Measurements from ENCODE around the gene STRADA. TPM values are rescaled to one million over a fixed set of nuclear protein-coding genes. Genes with fewer than 3 reads are reported as not detected.
"Not testable (repeated sequence)": the region's sequence is repeated elsewhere in the genome, so short reads cannot be mapped to it uniquely, and the experiment has no call there.

The STRADA gene
- total RNA-seq, 1 donor from 2014 or later, result 13.3 TPM

DNA sequence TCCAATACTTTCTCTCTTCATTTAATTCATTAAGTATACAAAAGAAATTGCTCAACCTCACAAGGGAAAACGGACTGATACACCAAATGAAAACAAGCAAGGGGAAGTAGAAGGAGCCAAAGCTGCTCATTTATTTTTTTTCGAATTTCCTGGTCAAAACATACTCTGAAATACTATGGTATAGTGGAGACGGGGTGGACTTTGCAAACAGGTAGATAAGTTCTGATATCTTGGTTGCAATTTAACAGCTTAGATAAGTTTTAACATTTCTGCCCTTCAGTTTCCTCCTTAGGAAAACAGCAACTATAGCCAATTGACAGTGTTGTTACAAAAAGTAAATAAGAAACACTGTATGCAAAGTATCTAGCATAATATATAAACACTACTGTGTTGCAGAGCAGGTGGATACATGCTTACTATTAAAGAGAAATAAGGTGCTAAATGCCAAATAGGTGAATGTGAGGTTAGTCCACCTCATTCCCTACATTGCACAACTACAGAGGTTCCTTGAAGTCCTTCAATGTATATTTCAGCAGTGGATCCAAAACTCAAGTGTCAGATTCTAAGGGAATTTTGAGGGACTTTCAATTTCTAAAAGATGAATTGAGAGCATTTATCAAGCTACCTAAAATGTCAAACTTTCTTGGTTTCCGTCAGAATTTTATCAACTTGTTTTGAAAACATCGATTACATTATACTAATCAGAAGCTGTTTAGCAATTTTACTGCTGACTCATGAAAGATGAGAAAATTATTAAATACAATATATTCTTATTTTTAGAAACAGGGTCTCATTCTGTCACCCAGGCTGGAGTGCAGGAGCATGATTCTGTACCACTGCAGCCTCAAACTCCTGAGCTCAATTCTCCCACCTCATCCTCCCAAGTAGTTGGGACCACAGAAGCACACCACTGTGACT lies 20.8 kb upstream of the STRADA start:
- ATAC-seq (no peak), DNase-seq (ENCODE audit: missing footprints) (no peak)
- intact Hi-C loops (cut with DNase I), result no loop called here

DNA sequence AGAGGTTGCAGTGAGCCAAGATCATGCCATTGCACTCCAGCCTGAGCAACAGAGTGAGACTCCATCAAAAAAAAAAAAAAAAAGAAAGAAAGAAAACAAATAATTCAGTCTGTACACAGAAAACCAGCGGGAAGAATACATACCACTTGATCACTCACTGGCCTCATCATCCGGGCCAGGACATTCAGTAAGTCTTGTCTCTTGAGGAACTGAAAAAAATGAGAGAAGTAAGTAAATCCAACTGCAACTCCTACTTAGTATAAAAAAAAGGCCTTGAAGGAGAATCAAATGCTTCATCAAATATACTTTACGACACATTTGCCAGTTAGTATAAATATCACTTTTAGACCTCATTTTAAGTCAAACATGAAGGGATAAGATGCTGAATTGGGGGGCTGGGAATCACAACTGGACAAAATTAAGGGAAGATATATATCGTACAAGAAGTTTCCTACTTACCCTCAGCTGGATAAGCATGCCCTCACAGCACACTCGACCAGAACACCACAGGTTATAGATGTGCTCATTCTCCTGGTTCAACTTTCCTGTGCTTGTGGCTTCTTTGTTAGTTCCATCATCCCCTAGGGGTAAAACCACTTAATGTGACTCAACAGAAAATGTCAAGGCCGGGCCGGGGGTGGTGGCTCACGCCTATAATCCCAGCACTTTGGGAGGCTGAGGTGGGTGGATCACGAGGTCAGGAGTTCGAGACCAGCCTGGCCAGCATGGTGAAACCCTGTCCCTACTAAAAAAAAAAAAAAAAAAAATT lies 19.4 kb upstream of the STRADA start:
- DNase-seq (ENCODE audit: missing footprints), result no peak
- no peak for ATAC-seq
- intact Hi-C loops (cut with DNase I), result no loop called here

DNA sequence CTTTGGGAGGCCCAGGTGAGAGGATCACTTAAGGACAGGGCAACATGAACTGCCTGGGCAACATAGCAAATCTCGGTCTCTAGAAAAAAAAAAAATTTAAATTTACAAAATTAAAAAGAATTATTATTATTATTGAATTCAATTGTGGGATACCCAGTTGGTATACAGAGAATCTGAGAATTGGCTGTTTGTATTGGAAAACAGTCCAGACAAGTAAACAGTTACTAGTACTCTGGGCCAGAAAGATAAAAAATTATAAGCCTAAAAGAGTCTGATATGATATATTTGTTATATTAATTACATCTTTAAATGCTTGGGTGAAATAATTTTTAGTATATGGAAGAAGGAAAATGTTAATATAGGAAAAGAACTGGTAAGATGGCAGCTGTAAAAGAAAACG lies 16.8 kb upstream of the STRADA start:
- DNase-seq (ENCODE audit: missing footprints) (no peak), ATAC-seq (no peak)
- intact Hi-C loops (cut with DNase I), result no loop called here

DNA sequence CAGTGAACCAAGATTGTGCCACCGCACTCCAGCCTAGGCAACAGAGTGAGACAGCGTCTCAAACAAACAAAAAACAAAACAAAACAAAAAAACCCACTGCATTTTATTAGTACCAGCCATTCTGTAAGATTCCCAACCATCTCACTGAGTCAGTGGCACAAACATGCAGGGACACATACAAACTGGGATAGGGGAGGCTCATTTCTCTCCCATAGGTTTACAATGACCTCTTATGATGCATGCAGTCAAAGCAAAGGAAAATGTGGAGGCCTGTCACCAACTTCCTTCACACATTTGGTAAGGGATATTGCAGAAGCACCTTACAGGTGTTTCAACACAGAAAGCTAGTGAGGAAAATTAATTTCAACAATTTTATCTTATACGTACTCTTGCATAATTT lies 12.4 kb upstream of the STRADA start:
- ATAC-seq (no peak), DNase-seq (ENCODE audit: missing footprints) (no peak)
- intact Hi-C loops (cut with DNase I), result no loop called here

DNA sequence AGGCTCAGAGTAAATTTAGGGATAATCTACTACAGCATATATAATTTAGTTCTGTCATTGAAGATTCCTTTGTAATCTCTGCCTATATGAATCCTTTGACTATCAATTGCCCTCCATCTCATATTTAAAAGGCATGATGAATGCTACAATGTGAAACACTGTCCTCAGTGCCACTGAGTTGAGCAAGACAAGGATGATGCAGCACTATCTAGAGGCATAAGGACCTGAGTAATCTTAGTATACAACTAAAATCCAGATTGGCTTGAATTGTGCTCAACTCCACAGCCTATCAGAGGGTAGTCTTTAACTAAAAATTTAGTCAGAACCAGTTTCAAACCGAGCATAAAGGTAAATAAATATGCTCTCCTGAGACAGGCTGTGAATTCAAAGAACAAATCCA lies 11.6 kb upstream of the STRADA start:
- ATAC-seq (no peak), DNase-seq (ENCODE audit: missing footprints) (no peak)
- intact Hi-C loops (cut with DNase I), result no loop called here

DNA sequence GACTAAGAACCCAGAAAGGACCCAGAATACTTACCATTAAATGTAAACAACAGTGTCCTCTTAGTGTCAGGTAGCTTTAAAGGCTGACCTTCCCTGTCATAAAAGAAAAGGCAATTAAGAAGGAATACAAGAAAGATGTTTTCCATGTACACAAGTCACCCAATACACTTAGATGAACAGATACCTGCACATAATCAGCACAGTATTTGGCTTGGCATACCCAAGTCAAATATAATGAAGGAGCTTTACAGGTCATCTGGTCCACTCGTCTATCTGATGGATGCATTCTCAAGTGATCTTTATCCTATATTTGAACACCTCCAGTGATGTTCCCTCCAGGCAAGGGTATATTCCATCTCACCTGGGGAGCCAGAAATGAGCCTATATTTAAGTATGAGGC lies 11.1 kb upstream of the STRADA start:
- no peak for ATAC-seq
- intact Hi-C loops (cut with DNase I), result no loop called here
- DNase-seq (ENCODE audit: missing footprints), result no peak

DNA sequence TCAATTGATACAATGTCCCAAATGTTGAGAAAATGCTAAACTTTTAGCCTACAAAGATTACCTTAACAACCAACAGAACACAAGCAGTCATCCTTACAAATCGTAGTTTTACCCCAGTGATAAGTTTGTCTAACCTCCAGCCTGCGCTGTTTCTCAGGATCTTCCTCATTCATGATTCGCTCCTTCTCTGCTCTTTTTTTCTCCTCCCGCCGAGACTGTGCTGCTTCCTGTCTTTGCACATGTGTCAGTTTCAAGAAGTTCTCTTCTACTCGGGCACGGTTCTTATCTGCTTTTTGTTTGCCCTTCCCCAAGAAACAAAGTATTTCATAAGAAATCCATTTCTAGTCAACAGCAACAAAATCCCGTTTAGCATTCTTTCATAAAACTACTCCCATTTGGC lies 10.2 kb upstream of the STRADA start:
- intact Hi-C loops (cut with DNase I), result no loop called here
- no peak for ATAC-seq
- no peak for DNase-seq (ENCODE audit: missing footprints)

DNA sequence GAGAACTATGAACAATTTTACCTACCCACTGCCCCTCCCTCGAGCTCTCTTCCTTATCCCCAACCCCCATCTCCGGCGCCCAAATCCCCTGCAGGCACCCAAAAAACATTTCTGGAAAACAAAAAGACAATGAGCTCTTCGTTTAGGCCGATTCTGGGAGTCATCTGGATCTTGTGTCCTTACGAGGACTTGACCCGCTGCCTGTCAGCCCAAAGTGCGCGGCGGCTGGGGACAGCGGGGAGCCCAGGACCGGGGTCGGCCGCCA lies 524 bp downstream of the STRADA start:
- intact Hi-C loops (cut with DNase I), result loop anchor here (1.0 kb wide), 1 partner anchor 32 kb away; the partner anchor contains the start of gene CCDC47
- DNase-seq (ENCODE audit: missing footprints), result no peak
- ATAC-seq, result peak; percentile 42

DNA sequence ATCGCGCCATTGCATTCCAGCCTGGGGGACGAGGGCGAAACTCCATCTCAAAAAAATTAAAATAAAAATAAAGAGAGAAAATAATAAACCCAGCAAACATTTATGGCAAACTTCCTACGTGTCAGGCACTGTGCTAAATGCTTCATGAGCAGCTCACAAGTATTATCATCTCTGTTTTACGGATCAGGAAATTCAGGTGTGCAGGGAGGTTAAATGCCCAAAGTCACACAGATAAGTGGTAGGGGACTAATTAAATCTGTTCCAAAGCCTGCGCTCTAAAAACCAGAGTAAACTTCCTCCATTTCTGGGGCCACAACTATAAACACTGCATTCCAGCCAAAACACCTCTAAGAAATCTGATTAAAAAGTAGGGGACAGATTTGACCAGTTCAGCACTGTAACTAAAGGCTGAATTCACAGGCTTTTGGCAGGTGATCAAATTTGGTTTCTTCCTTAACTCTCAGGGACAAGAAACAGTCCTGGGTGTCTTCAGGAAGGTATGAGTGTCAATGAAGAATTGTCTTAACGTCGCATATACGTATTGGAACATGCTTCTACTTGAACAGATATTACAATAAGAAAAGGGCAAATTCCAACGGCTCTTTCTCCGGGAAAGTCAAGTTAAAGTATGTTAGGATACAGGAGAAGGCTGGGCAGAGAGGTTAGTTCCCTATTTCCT lies 996 bp downstream of the STRADA start:
- DNase-seq (ENCODE audit: missing footprints) (no peak), ATAC-seq (no peak)
- intact Hi-C loops (cut with DNase I), result loop anchor here (1.0 kb wide), 1 partner anchor 33 kb away; the partner anchor contains the start of gene CCDC47

DNA sequence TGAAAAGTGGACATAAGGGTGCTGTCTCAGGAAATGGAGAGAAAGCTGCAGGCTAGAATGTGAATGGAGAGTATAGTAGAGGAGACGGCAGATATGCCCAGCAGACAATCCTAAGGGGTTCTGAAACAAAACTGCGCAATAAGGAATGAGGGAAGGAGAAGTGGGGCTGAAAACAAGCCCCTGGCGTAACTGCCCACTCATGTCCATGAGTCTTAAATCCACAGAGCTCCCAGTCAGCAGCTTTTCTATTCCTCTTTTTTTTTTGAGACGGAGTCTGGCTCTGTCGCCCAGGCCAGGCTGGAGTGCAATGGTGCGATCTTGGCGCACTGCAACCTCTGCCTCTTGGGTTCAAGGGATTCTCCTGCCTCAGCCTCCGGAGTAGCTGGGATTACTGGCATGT lies 5.9 kb downstream of the STRADA start:
- DNase-seq (ENCODE audit: missing footprints), result no peak
- intact Hi-C loops (cut with DNase I), result no loop called here
- no peak for ATAC-seq

DNA sequence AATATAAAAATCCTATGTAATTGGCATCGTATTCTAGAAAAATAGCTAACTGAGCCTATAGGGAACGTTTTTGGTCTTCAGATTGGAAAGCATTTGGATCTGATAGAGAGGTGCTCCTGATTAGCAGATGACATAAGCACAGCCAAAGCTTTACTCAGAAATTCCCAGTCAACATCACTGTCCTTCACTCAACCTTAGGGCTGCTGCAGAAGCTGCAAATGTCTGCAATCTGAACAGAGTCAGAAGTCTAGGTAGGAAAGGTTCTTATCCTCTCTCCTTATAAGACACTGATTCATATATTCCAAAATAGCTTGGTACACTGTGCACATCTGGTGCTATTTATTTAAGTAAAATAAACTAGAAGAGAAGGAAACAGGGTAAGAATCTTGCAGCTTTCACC lies 19.2 kb downstream of the STRADA start:
- intact Hi-C loops (cut with DNase I), result no loop called here

DNA sequence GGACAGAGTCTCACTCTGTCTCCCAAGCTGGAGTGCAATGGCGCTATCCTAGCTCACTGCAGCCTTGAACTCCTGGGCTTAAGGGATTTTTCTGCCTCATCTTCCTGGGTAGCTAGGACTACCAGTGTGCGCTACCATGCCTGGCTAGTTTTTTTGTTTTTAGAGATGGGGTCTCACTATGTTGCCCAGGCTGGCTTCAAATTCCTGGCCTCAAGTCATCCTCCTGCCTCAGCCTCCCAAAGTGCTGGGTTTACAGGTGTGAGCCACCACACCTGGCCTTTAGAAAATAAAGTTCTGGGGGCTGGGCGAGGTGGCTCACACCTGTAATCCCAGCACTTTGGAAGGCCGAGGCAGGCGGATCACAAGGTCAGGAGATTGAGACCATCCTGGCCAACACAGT lies 21.4 kb downstream of the STRADA start:
- intact Hi-C loops (cut with DNase I); ATAC-seq; DNase-seq (ENCODE audit: missing footprints): not testable (repeated sequence)

More for the DNA sequence above, 19.2 kb downstream of the STRADA start:
- peak; percentile 39 for ATAC-seq
- DNase-seq (ENCODE audit: missing footprints), result no peak

DNA sequence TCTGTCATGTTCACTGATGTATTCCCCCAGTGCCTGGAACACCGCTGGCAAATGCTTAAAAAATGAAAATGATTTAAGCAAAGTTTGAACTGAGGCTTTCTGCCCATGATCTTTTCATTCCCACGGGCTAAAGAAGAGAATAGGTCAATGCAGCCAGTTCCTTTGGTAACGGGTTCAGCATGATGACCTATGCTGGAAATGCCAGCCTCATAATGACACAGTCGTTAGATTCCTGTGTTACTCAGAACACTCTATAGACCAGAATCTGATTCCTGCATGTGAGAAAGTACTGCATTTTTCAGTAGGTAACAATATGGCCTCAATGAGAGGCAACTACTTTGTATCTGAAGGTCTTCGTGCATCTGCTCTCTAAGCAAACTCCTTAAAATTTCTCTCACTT lies 22.6 kb downstream of the STRADA start:
- intact Hi-C loops (cut with DNase I), result no loop called here
- DNase-seq (ENCODE audit: missing footprints) (no peak), ATAC-seq (no peak)

DNA sequence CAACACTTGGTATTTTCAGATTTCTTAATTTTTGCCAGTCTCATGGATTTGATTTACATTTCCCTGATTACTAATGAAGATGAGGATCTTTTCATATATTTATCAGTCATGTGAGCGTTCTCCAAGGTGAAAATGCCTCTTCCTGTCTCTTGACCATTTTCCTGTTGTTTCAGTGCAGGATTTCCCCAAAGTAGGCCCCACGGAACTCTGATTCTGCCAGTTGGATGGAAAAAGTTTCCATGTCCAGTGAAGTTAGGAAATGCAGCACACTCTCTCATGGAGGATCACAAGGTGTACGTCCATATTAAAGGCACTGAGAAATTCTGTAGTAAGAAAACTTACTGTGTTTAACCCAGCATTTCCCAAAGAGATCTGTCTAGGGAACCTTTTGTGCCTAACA lies 25.2 kb downstream of the STRADA start:
- no peak for ATAC-seq

DNA sequence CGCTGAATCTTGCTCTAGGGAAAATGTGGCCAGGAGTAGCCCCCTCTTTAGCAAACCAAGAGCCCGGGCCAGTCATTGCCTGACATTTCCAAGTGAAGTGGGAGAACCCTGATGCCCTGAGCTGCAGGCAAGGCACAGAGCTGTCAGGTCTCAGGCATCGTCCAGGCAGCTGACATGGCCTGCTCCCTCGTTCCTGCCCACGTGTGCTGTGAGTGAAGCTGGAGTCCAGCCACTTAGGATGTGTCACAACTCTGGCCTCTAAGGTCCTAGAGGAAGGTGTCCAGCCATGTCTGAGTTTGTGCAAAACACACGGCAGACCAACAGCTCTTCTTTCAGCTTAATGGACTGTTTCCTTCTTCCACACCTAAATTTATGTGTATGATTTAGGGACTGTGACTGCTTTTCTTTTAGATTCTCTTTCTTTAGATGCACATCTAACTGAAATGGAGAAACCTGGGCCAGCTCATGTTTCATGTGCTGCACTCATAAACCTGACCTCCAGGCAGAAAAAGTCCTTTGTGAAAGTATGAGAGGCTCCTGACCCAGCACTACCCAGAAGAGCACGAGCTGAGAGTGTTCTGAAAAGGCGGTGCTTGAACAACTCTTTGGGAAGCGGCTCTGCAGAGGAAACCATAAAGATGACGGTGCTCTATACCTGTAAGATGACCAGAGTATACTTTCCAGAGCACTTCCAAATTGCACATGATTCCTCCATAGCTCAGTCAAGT lies 26.9 kb downstream of the STRADA start:
- ATAC-seq, result peak; percentile 75
- intact Hi-C loops (cut with DNase I), result no loop called here

More for the DNA sequence above, 25.2 kb downstream of the STRADA start:
- DNase-seq (ENCODE audit: missing footprints), result no peak
- intact Hi-C loops (cut with DNase I), result no loop called here

DNA sequence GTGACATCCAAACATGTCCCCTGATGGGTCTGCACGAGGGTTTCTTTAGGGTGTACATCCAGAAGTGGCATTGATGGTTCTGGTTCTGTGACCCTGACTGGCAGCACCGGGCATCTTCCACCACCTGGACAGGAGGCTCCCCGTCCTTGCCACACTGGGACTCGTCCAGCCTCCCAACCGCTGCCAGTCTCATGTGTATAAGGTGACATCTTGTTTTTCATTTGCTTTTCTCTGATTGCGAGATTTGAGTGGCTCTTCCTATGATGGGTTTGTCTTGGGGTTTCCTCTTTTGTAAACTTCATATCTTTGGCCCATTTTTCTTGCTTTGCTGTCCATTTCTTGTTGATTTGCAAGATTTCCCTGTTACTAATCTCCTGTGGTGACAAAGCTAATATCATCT lies 32.5 kb downstream of the STRADA start:
- intact Hi-C loops (cut with DNase I), result no loop called here
- ATAC-seq, result no peak
- DNase-seq (ENCODE audit: missing footprints), result no peak

More for the DNA sequence above, 26.9 kb downstream of the STRADA start:
- no peak for DNase-seq (ENCODE audit: missing footprints)

DNA sequence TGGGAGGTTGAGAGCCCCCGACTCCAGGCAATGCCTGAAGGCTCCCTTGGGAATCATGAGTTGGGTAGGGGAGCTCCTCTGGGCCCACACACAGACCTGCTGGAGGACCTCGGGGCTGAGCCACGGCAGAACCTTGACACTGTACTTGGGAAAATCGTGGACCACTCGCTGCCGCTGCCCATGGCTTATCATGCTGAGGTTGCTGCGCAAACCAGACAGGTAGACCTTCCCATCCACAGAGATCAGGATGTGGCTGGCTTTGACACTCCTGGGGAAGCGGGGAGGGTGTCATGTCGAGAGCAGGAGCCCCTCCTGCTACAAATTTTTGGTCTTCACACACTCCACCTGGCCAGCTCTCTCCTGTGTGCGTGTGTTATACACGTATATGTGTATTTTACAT lies 34.4 kb downstream of the STRADA start:
- ATAC-seq (no peak), DNase-seq (ENCODE audit: missing footprints) (no peak)
- intact Hi-C loops (cut with DNase I), result no loop called here

DNA sequence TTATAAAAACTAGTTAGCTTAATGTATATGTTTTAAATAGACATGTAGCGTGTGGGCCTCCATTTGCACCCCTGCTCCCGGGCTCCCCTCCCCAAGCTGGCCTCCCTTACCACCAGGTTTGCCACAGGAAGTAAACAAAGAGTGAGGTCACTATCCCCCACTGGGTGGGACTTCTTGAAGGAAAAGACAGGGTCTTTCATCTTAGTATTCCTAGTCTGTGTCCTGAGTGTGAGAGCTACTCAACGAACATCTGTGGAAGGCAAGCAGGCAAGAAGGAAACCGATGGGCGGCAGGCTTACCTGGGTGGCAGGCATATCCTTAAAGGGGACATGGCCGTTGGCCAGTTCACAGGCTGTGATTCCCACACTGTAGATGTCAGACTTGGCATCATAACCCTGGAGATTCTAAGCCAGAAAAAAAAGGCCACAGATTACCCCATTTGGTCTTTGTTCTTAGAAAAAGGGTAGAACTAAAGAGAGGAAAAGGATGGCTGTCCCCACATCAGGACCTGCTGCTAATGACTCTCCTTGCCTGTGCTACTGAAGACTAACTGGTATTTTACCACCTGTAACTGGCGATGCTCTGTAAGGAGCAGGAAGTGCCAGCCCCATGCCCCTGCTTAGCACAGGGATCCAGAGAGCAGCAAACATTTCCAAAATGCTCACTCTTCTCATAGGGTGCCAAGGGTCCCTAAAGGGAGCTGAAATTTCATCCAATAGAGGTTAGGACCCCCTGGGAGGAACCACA lies 35.1 kb downstream of the STRADA start:
- DNase-seq (ENCODE audit: missing footprints), result no peak
- intact Hi-C loops (cut with DNase I), result no loop called here
- ATAC-seq, result no peak

All from Right ventricle myocardium inferior (tissue), 1 donor.